OCI-M2 (cell line): ENCODE results near the gene PPM1F.
A peak's percentile ranks its signal among the peaks of the same experiment; 100 is the strongest.

Experiments used
- DNase-seq: peaks from one replicate; lab custom pipeline; 2025; ENCODE audit not compliant: unreplicated experiment; lab: John Stamatoyannopoulos, UW

The PPM1F gene

GRCh38 chr22:21961127-21961867 lies 8.6 kb upstream of the PPM1F start:
- DNase-seq, result no peak

- DNase-seq, result no peak
Observed at GRCh38 chr22:21960200-21961126, 7.8 kb upstream of the PPM1F start.

- no peak for DNase-seq
Observed at GRCh38 chr22:21959274-21960074, 6.8 kb upstream of the PPM1F start.

- DNase-seq, result no peak
Observed at GRCh38 chr22:21958360-21959273, 6.0 kb upstream of the PPM1F start.

GRCh38 chr22:21951931-21952465 lies 650 bp downstream of the PPM1F start:
- DNase-seq, result no peak

GRCh38 chr22:21951062-21951461 lies 1.6 kb downstream of the PPM1F start:
- no peak for DNase-seq

- DNase-seq, result no peak
Observed at GRCh38 chr22:21949948-21950347, 2.7 kb downstream of the PPM1F start.

- no peak for DNase-seq
Observed at GRCh38 chr22:21949569-21949918, 3.1 kb downstream of the PPM1F start.

- DNase-seq, result no peak
Observed at GRCh38 chr22:21948824-21949568, 3.7 kb downstream of the PPM1F start.

- no peak for DNase-seq
Observed at GRCh38 chr22:21948390-21948789, 4.3 kb downstream of the PPM1F start.

GRCh38 chr22:21947040-21948014 lies 5.3 kb downstream of the PPM1F start:
- peak; percentile 55 for DNase-seq

- no peak for DNase-seq
Observed at GRCh38 chr22:21946262-21946925, 6.3 kb downstream of the PPM1F start.

GRCh38 chr22:21945453-21946261 lies 7.0 kb downstream of the PPM1F start:
- no peak for DNase-seq

GRCh38 chr22:21944871-21945270 lies 7.8 kb downstream of the PPM1F start:
- DNase-seq, result no peak

GRCh38 chr22:21943571-21944448 lies 8.8 kb downstream of the PPM1F start:
- DNase-seq, result no peak
